Ishikawa (cell line): ENCODE data around the gene C2CD2L.

Experiments
- CEBPB ChIP-seq: IDR thresholded peaks from 2 replicates; pipeline ENCODE4 v1.6.1; 2012
- CREB1 ChIP-seq: IDR thresholded peaks from 2 replicates; pipeline ENCODE4 v1.6.1; 2012; ENCODE audit warnings: low read depth
- EGR1 ChIP-seq: IDR thresholded peaks from 2 replicates; pipeline ENCODE4 v1.6.1; 2012
- EP300 ChIP-seq: IDR thresholded peaks from 2 replicates; pipeline ENCODE4 v1.6.1; 2012; ENCODE audit warnings: borderline replicate concordance
- FOXM1 ChIP-seq: IDR thresholded peaks from 2 replicates; pipeline ENCODE4 v1.6.1; 2012; ENCODE audit warnings: low read depth, borderline replicate concordance
- MAX ChIP-seq: IDR thresholded peaks from 2 replicates; pipeline ENCODE4 v1.6.1; 2012
- NFIC ChIP-seq: IDR thresholded peaks from 2 replicates; pipeline ENCODE4 v1.6.1; 2012
- RAD21 ChIP-seq: IDR thresholded peaks from 2 replicates; pipeline ENCODE4 v1.6.1; 2012; ENCODE audit warnings: low read depth
- REST ChIP-seq: IDR thresholded peaks from 2 replicates; pipeline ENCODE4 v1.6.1; 2012; ENCODE audit warnings: low read depth, mild to moderate bottlenecking
- TAF1 ChIP-seq: IDR thresholded peaks from 2 replicates; pipeline ENCODE4 v1.6.1; 2012; ENCODE audit warnings: low read depth, mild to moderate bottlenecking
- TCF12 ChIP-seq: IDR thresholded peaks from 2 replicates; pipeline ENCODE4 v1.6.1; 2012; ENCODE audit warnings: low read depth
- TEAD4 ChIP-seq: IDR thresholded peaks from 2 replicates; pipeline ENCODE4 v1.6.1; 2012
- USF1 ChIP-seq: IDR thresholded peaks from 2 replicates; pipeline ENCODE4 v1.6.1; 2012
- YY1 ChIP-seq: IDR thresholded peaks from 2 replicates; pipeline ENCODE4 v1.6.1; 2012; ENCODE audit warnings: low read depth
- ZBTB7A ChIP-seq: IDR thresholded peaks from 2 replicates; pipeline ENCODE4 v1.6.1; 2012; ENCODE audit warnings: low read depth

Gene C2CD2L

GRCh38 chr11:119101759-119102423 is 5.3 kb upstream of the C2CD2L start, which contains the start of gene DPAGT1:
Gene DPAGT1 (minus strand): TSS chr11:119101853. CDS start chr11:119101655, 198 bp downstream.
- no peak for TF ChIP-seq EP300
- TF ChIP-seq USF1 = peak; percentile 97
- 0 out of 2 replicates have a peak, but pooled peaks have one; percentile 16 for TF ChIP-seq FOXM1
- peak; percentile 79; the same call in 1 of the 2 replicates for TF ChIP-seq TAF1
- no peak for TF ChIP-seq CEBPB
- TF ChIP-seq MAX = peak; percentile 98
- peak; percentile 87 for TF ChIP-seq EGR1
- no peak for TF ChIP-seq ZBTB7A
- peak; percentile 99 for TF ChIP-seq YY1
- TF ChIP-seq TCF12 = peak; percentile 23; the same call in 1 of the 2 replicates
- TF ChIP-seq TEAD4 = peak; percentile 92
- no peak for TF ChIP-seq REST
- TF ChIP-seq RAD21 = no peak
- peak; percentile 26 for TF ChIP-seq CREB1
- no peak for TF ChIP-seq NFIC

- no peak for TF ChIP-seq TCF12
- TF ChIP-seq ZBTB7A = no peak
- TF ChIP-seq EGR1 = no peak
- no peak for TF ChIP-seq YY1
- no peak for TF ChIP-seq CREB1
- TF ChIP-seq RAD21 = peak; percentile 15; the same call in 1 of the 2 replicates
Observed at GRCh38 chr11:119103793-119104192, 3.4 kb upstream of the C2CD2L start.

GRCh38 chr11:119107538-119108145 is 498 bp downstream of the C2CD2L start:
- TF ChIP-seq NFIC (no peak), ZBTB7A (no peak), FOXM1 (no peak), EP300 (no peak), EGR1 (no peak), CEBPB (no peak)

GRCh38 chr11:119108146-119108856 is 1.2 kb downstream of the C2CD2L start:
- no peak for TF ChIP-seq CREB1
- TF ChIP-seq CEBPB = no peak
- no peak for TF ChIP-seq FOXM1
- TF ChIP-seq ZBTB7A = peak; percentile 36; the same call in 1 of the 2 replicates
- no peak for TF ChIP-seq RAD21
- no peak for TF ChIP-seq TAF1
- no peak; the same call in 1 of the 2 replicates for TF ChIP-seq EP300
- no peak for TF ChIP-seq EGR1
- no peak for TF ChIP-seq USF1
- TF ChIP-seq TCF12 = peak; percentile 45; the same call in 1 of the 2 replicates
- no peak for TF ChIP-seq REST
- 0 out of 2 replicates have a peak, but pooled peaks have one; percentile 27 for TF ChIP-seq TEAD4
- TF ChIP-seq NFIC = no peak
- TF ChIP-seq MAX = peak; percentile 64
- TF ChIP-seq YY1 = no peak

GRCh38 chr11:119108857-119109221 is 1.7 kb downstream of the C2CD2L start:
- TF ChIP-seq USF1 (no peak), REST (no peak), NFIC (no peak), TEAD4 (no peak), FOXM1 (no peak), MAX (no peak), TCF12 (no peak), ZBTB7A (no peak), EP300 (no peak), CEBPB (no peak), EGR1 (no peak), TAF1 (no peak), CREB1 (no peak), YY1 (no peak)
